ENCODE data around the gene CSTA. TPM values are rescaled to one million over a fixed set of nuclear protein-coding genes. Genes with fewer than 3 reads are reported as not detected.

Gene CSTA
- total RNA-seq, 4 donors from 2014 or later: 1.4 to 1.5 TPM; not detected in 2

- Histone ChIP-seq H3K4me1 (no peaks in the 10 kb centered on the region), H3K27me3 (no peaks in the 10 kb centered on the region), H3K4me3 (no peak overlapping the region), H3K36me3 (no peaks in the 10 kb centered on the region), H3K27ac (no peak overlapping the region), H3K9me3 (no peaks in the 10 kb centered on the region)
- no peak for DNase-seq
- TF ChIP-seq, protein P1, sequence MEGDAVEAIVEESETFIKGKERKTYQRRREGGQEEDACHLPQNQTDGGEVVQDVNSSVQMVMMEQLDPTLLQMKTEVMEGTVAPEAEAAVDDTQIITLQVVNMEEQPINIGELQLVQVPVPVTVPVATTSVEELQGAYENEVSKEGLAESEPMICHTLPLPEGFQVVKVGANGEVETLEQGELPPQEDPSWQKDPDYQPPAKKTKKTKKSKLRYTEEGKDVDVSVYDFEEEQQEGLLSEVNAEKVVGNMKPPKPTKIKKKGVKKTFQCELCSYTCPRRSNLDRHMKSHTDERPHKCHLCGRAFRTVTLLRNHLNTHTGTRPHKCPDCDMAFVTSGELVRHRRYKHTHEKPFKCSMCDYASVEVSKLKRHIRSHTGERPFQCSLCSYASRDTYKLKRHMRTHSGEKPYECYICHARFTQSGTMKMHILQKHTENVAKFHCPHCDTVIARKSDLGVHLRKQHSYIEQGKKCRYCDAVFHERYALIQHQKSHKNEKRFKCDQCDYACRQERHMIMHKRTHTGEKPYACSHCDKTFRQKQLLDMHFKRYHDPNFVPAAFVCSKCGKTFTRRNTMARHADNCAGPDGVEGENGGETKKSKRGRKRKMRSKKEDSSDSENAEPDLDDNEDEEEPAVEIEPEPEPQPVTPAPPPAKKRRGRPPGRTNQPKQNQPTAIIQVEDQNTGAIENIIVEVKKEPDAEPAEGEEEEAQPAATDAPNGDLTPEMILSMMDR (IDR thresholded peaks at IDR 0.05): no peak
- no peak for TF ChIP-seq POLR2A (IDR thresholded peaks at IDR 0.05)
- intact Hi-C loops (cut with DNase I; ENCODE audit: low total_unique reads): no loop called here
Measured at GRCh38 chr3:122342803-122343202, 17.8 kb downstream of the CSTA start.

GRCh38 chr3:122343654-122344053 is 18.6 kb downstream of the CSTA start:
- Histone ChIP-seq H3K36me3 (no peaks in the 10 kb centered on the region), H3K4me1 (no peaks in the 10 kb centered on the region), H3K4me3 (no peak overlapping the region), H3K27me3 (no peaks in the 10 kb centered on the region), H3K27ac (no peak overlapping the region), H3K9me3 (no peaks in the 10 kb centered on the region)
- intact Hi-C loops (cut with DNase I; ENCODE audit: low total_unique reads): no loop called here
- TF ChIP-seq, protein P1 (IDR thresholded peaks at IDR 0.05): no peak
- no peak for TF ChIP-seq POLR2A (IDR thresholded peaks at IDR 0.05)
- no peak for DNase-seq

GRCh38 chr3:122349171-122349570 is 24.1 kb downstream of the CSTA start:
- no peaks in the 10 kb centered on the region for H3K4me1 ChIP-seq
- DNase-seq: no peak
- H3K9me3 ChIP-seq: no peaks in the 10 kb centered on the region
- H3K36me3 ChIP-seq: no peaks in the 10 kb centered on the region
- no peak for TF ChIP-seq POLR2A (IDR thresholded peaks at IDR 0.05)
- TF ChIP-seq, protein P1 (IDR thresholded peaks at IDR 0.05): no peak
- intact Hi-C loops (cut with DNase I; ENCODE audit: low total_unique reads): no loop called here
- no peaks in the 10 kb centered on the region for H3K27me3 ChIP-seq
- no peak overlapping the region for H3K27ac ChIP-seq
- no peak overlapping the region for H3K4me3 ChIP-seq

GRCh38 chr3:122350814-122351418 is 25.9 kb downstream of the CSTA start:
- DNase-seq: no peak
- no peaks in the 10 kb centered on the region for H3K9me3 ChIP-seq
- H3K36me3 ChIP-seq: no peaks in the 10 kb centered on the region
- intact Hi-C loops (cut with DNase I; ENCODE audit: low total_unique reads): no loop called here
- H3K4me1 ChIP-seq: no peaks in the 10 kb centered on the region
- no peak overlapping the region for H3K4me3 ChIP-seq
- H3K27ac ChIP-seq: no peak overlapping the region
- TF ChIP-seq POLR2A (IDR thresholded peaks at IDR 0.05): no peak
- TF ChIP-seq, protein P1 (IDR thresholded peaks at IDR 0.05): no peak
- H3K27me3 ChIP-seq: no peaks in the 10 kb centered on the region

DNA sequence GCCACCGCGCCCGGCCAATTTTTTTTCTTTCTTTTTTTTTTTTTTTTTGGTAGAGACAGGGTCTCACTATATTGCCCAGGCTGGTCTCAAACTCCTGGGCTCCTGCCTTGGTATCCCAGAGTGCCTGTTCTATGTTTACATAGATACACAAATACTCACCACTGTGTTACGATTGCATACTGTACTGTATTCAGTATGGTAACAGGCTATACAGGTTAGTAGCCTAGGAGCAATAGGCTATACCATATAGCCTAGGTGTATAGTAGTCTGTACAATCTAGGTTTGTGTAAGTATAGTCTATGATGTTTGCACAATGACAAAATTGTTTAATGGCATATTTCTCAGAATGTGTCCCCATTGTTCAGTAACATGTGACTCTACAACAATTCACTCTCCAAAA is 26.6 kb downstream of the CSTA start:
- Histone ChIP-seq H3K27me3 (no peaks in the 10 kb centered on the region), H3K36me3 (no peaks in the 10 kb centered on the region), H3K4me1 (no peaks in the 10 kb centered on the region), H3K27ac (no peak overlapping the region), H3K4me3 (no peak overlapping the region), H3K9me3 (no peaks in the 10 kb centered on the region)
- intact Hi-C loops (cut with DNase I; ENCODE audit: low total_unique reads): no loop called here
- DNase-seq: no peak
- TF ChIP-seq, protein P1 (IDR thresholded peaks at IDR 0.05): no peak
- TF ChIP-seq POLR2A (IDR thresholded peaks at IDR 0.05): no peak

Measured in uterus (tissue), 4 donors.